ENCODE results near the gene PRSS1. TPM values are rescaled to one million over a fixed set of nuclear protein-coding genes. Genes with fewer than 3 reads are reported as not detected.

The PRSS1 gene
- total and polyA plus RNA-seq, 8 donors = 10.0 to 233 (median 61.0) TPM; not detected in 3

DNA sequence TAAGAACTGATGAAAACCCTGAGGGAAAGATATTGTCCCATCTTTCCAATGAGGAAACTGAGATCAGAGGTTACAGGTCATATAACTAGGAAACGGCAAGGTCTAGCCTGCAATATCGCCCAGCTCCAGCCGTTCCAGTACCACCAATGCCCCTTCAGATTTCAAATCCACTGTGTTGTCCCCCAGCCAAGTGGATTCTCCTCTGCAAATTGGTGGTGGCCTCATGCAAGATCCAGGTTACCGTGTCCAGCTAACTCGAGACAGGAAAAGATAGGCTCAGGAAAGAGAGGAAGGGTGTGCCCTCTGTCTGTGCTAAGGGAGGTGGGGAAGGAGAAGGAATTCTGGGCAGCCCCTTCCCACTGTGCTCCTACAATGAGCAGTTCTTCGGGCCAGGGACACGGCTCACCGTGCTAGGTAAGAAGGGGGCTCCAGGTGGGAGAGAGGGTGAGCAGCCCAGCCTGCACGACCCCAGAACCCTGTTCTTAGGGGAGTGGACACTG lies 46.8 kb downstream of the PRSS1 start:
- H3K36me3 ChIP-seq = no peaks in the 10 kb centered on the region
- WGBS, 5 donors = 29 to 49% (median 30%) methylated on average over 5 to 9 of the region's 9 CpGs
- TF ChIP-seq EP300 (IDR thresholded peaks at IDR 0.05) = no peak
- no peak for TF ChIP-seq CTCF (IDR thresholded peaks at IDR 0.05)
- TF ChIP-seq POLR2AphosphoS5 (IDR thresholded peaks at IDR 0.05) = no peak
- no peak for TF ChIP-seq POLR2A (IDR thresholded peaks at IDR 0.05)
- H3K27me3 ChIP-seq = peaks cover 8 to 85% (median 28%) of the 10 kb centered on the region in 3 donors
- H3K4me3 ChIP-seq = peak overlapping the region; percentile 39 to 50 (median 46)
- intact Hi-C loops (cut with DNase I; ENCODE audit: low total_unique reads) = no loop called here
- peak overlapping the region in 4 of 5 donors; percentile 64 to 77 (median 72) for H3K27ac ChIP-seq
- H3K4me1 ChIP-seq = peaks cover 17 to 21% (median 20%) of the 10 kb centered on the region in 4 donors
- H3K9me3 ChIP-seq = no peaks in the 10 kb centered on the region
- DNase-seq = no peak

- intact Hi-C loops (cut with DNase I; ENCODE audit: low total_unique reads) = no loop called here
- Histone ChIP-seq H3K27me3 (peaks cover 8 to 85% (median 28%) of the 10 kb centered on the region in 3 donors), H3K4me3 (peak overlapping the region; percentile 39 to 50 (median 46)), H3K9me3 (no peaks in the 10 kb centered on the region), H3K27ac (peak overlapping the region; percentile 46 to 77 (median 71)), H3K4me1 (peaks cover 17 to 21% (median 20%) of the 10 kb centered on the region in 4 donors), H3K36me3 (no peaks in the 10 kb centered on the region)
- 4 to 12% (median 4%) methylated on average over 29 to 74 of the region's 74 CpGs for WGBS, 5 donors
- TF ChIP-seq POLR2A (IDR thresholded peaks at IDR 0.05) (no peak), POLR2AphosphoS5 (IDR thresholded peaks at IDR 0.05) (no peak), EP300 (IDR thresholded peaks at IDR 0.05) (no peak), CTCF (IDR thresholded peaks at IDR 0.05) (no peak)
- DNase-seq = peak in 1 of 2 donors; percentile 21
Observed at GRCh38 chr7:142796501-142797390, 47.5 kb downstream of the PRSS1 start.

GRCh38 chr7:142797391-142798377 lies 48.4 kb downstream of the PRSS1 start:
- Histone ChIP-seq H3K36me3 (no peaks in the 10 kb centered on the region), H3K4me3 (peak overlapping the region; percentile 39 to 50 (median 46)), H3K27ac (peak overlapping the region; percentile 46 to 77 (median 71)), H3K9me3 (no peaks in the 10 kb centered on the region), H3K4me1 (peaks cover 17 to 21% (median 20%) of the 10 kb centered on the region in 4 donors), H3K27me3 (peaks cover 8 to 78% (median 28%) of the 10 kb centered on the region in 3 donors)
- WGBS, 5 donors = 2 to 4% (median 4%) methylated on average over 24 to 33 of the region's 33 CpGs
- no peak for DNase-seq
- TF ChIP-seq EP300 (IDR thresholded peaks at IDR 0.05) = no peak
- TF ChIP-seq CTCF (IDR thresholded peaks at IDR 0.05) = no peak
- no peak for TF ChIP-seq POLR2A (IDR thresholded peaks at IDR 0.05)
- no peak for TF ChIP-seq POLR2AphosphoS5 (IDR thresholded peaks at IDR 0.05)
- intact Hi-C loops (cut with DNase I; ENCODE audit: low total_unique reads) = no loop called here
